Esophagus squamous epithelium (tissue), 5 donors: ENCODE data around the gene METTL6. TPM values are rescaled to one million over a fixed set of nuclear protein-coding genes. Genes with fewer than 3 reads are reported as not detected.
"Not testable (repeated sequence)": the region's sequence is repeated elsewhere in the genome, so short reads cannot be mapped to it uniquely, and the experiment has no call there.

Experiments
- DNase-seq: peaks from one replicate; lab custom pipeline; 2025; lab: John Stamatoyannopoulos, UW
- H3K27ac ChIP-seq, 4 donors: fragments of 200-600 bp; sonication (generic); one replicate each; pipeline ENCODE4 v1.5.1; 2016 to 2019; ENCODE audit warnings: mild to moderate bottlenecking in 1 of 4
- H3K27me3 ChIP-seq, 4 donors: fragments of 200-600 bp; sonication (generic); 1 replicate in 3 of 4; 2 replicates in 1 of 4; pipeline versions ENCODE4 v1.5.1 to v1.6.0; 2017 to 2021; ENCODE audit warnings: antibody characterized with exemption in 1 of 4
- H3K36me3 ChIP-seq, 3 donors: fragments of 200-600 bp; sonication (generic); one replicate each; pipeline ENCODE4 v1.5.1; 2016 to 2019
- H3K4me1 ChIP-seq, 3 donors: fragments of 200-600 bp; sonication (generic); one replicate each; pipeline ENCODE4 v1.5.1; 2017 to 2019
- H3K4me3 ChIP-seq, 4 donors: fragments of 200-600 bp; sonication (generic); 1 replicate in 3 of 4; 2 replicates in 1 of 4; pipeline ENCODE4 v1.5.1; 2016 to 2019; ENCODE audit warnings: mild to moderate bottlenecking in 2 of 4, moderate library complexity in 1 of 4
- H3K9me3 ChIP-seq, 3 donors: fragments of 200-600 bp; sonication (generic); one replicate each; pipeline ENCODE4 v1.5.1; 2016 to 2019
- CTCF ChIP-seq, 6 experiments: fragments of 450-650 bp in 4 of 6; fragments of 200-600 bp in 2 of 6; sonication (generic) in 2 of 6; IDR thresholded peaks; one replicate each; pipeline ENCODE4 v1.5.1; 2016 to 2019; ENCODE audit warnings: antibody characterized with exemption in 6 of 6, mild to moderate bottlenecking in 4 of 6, moderate library complexity in 4 of 6
- POLR2A ChIP-seq, 4 donors: fragments of 450-650 bp; IDR thresholded peaks; one replicate each; pipeline ENCODE4 v1.6.1; 2017; ENCODE audit warnings: antibody characterized with exemption in 4 of 4, mild to moderate bottlenecking in 4 of 4, moderate library complexity in 3 of 4
- WGBS, 2 donors: methylation state at CpG; one replicate each; pipeline ENCODE4 v1.1.5; 2018; 5-methylcytosine and 5-hydroxymethylcytosine counted together
- intact Hi-C: fragments of 100-400 bp; cut with DNase I; formaldehyde crosslinking; loops from one replicate; pipeline ENCODE4 v1.15.0; 2022
- total RNA-seq, 4 donors: library from RNA; depleted of rRNA; stranded (reverse); fragments of >200 nt; gene quantifications; one replicate each; pipeline ENCODE4 v1.1.0, GENCODE V29; 2016
- donor health status: DM: yes; HTN: yes; CAD: no.

Gene METTL6
- total RNA-seq, 4 donors from 2014 or later, result 5.8 to 16.4 (median 12.9) TPM

- Histone ChIP-seq H3K27me3 (no peaks in the 10 kb centered on the region), H3K4me3 (no peak overlapping the region), H3K9me3 (peaks cover 0 to 15% (median 0%) of the 10 kb centered on the region in 3 donors), H3K4me1 (no peaks in the 10 kb centered on the region), H3K36me3 (no peaks in the 10 kb centered on the region), H3K27ac (no peak overlapping the region)
- intact Hi-C loops, result no loop called here
- DNase-seq, result no peak
- no peak for TF ChIP-seq POLR2A (IDR thresholded peaks at IDR 0.05)
- TF ChIP-seq CTCF (IDR thresholded peaks at IDR 0.05), result no peak
- whole genome bisulfite sequencing, 2 donors, result 60 to 67% methylated on average over 3 of the region's 3 CpGs
Observed at GRCh38 chr3:15387735-15388134, 39.6 kb downstream of the METTL6 start.

GRCh38 chr3:15387171-15387581 is 40.2 kb downstream of the METTL6 start:
- TF ChIP-seq POLR2A (IDR thresholded peaks at IDR 0.05) (no peak), CTCF (IDR thresholded peaks at IDR 0.05) (no peak)
- Histone ChIP-seq H3K27me3 (no peaks in the 10 kb centered on the region), H3K4me3 (no peak overlapping the region), H3K9me3 (peaks cover 0 to 15% (median 0%) of the 10 kb centered on the region in 3 donors), H3K4me1 (no peaks in the 10 kb centered on the region), H3K27ac (no peak overlapping the region), H3K36me3 (no peaks in the 10 kb centered on the region)
- intact Hi-C loops, result no loop called here
- WGBS, 2 donors, result 38 to 62% methylated on average over 1 of the region's 1 CpG
- no peak for DNase-seq

- H3K27me3 ChIP-seq, intact Hi-C loops: not testable (repeated sequence)
Observed at GRCh38 chr3:15386654-15386955, 40.7 kb downstream of the METTL6 start.

DNA sequence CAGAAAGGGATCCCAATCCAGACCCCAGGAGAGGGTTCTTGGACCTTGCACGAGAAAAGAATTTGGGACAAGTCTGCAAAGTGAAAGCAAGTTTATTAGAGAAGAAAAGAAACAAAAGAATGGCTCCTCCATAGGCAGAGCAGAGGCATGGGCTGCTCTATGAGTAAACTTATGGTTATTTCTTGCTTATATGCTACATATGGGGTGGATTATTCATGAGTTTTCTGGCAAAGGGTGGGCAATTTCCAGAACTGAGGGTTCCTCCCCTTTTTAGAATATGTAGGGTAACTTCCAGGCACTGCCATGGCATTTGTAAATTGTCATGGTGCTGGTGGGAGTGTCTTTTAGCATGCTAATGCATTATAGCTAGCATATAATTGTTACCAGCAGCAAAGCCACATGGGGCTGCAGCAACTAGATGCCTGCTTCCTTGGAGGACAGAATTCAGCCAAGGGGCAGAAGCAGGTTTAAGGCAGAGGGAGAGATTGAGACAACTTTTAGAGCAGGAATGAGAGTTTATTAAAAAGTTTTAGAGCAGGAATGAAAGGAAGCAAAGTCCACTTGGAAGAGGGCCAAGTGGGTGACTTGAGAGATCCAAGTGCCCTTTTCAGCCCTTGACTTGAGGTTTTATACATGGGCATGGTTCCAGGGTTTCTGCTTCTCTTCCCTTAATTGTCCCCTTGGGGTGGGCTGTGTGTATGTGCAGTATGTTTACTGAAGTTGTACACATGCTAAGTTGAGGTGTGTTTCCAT is 41.3 kb downstream of the METTL6 start:
- Histone ChIP-seq H3K36me3 (no peaks in the 10 kb centered on the region), H3K27ac (no peak overlapping the region), H3K9me3 (peaks cover 0 to 15% (median 0%) of the 10 kb centered on the region in 3 donors), H3K4me3 (no peak overlapping the region), H3K4me1 (no peaks in the 10 kb centered on the region), H3K27me3 (no peaks in the 10 kb centered on the region)
- 79 to 80% methylated on average over 1 of the region's 1 CpG for WGBS, 2 donors
- TF ChIP-seq POLR2A (IDR thresholded peaks at IDR 0.05) (no peak), CTCF (IDR thresholded peaks at IDR 0.05) (no peak)
- intact Hi-C loops, result no loop called here
- no peak for DNase-seq

More at GRCh38 chr3:15386654-15386955, 40.7 kb downstream of the METTL6 start:
- H3K36me3 ChIP-seq, DNase-seq, H3K27ac ChIP-seq, H3K4me1 ChIP-seq, H3K4me3 ChIP-seq: not testable (repeated sequence)
- 73 to 86% methylated on average over 3 to 5 of the region's 5 CpGs for WGBS, 2 donors
- peaks cover 0 to 15% (median 0%) of the 10 kb centered on the region in 3 donors for H3K9me3 ChIP-seq

- whole genome bisulfite sequencing, 2 donors, result 63 to 81% methylated on average over 6 to 10 of the region's 10 CpGs
- H3K4me1 ChIP-seq, intact Hi-C loops, DNase-seq, H3K27me3 ChIP-seq, H3K4me3 ChIP-seq, H3K36me3 ChIP-seq: not testable (repeated sequence)
- peaks cover 0 to 15% (median 0%) of the 10 kb centered on the region in 3 donors for H3K9me3 ChIP-seq
- H3K27ac ChIP-seq, result peak overlapping the region in 1 of 4 donors; percentile 17
Observed at GRCh38 chr3:15385238-15385695, 42.1 kb downstream of the METTL6 start.

- Histone ChIP-seq H3K9me3 (peaks cover 0 to 15% (median 0%) of the 10 kb centered on the region in 3 donors), H3K4me3 (no peak overlapping the region), H3K4me1 (no peaks in the 10 kb centered on the region), H3K36me3 (no peaks in the 10 kb centered on the region), H3K27ac (peak overlapping the region in 1 of 4 donors; percentile 25), H3K27me3 (no peaks in the 10 kb centered on the region)
- 81 to 82% methylated on average over 4 of the region's 4 CpGs for WGBS, 2 donors
- intact Hi-C loops, result no loop called here
- no peak for TF ChIP-seq CTCF (IDR thresholded peaks at IDR 0.05)
- no peak for TF ChIP-seq POLR2A (IDR thresholded peaks at IDR 0.05)
- no peak for DNase-seq
Observed at GRCh38 chr3:15384510-15385237, 42.7 kb downstream of the METTL6 start.
